Hematopoietic multipotent progenitor cell treated with erythropoietin and hydrocortisone succinate and interleukin-3 and kit ligand, for 8 days (in vitro differentiated cells): ENCODE measurements around the gene ATPAF2.

ENCODE experiments used
- DNase-seq: peaks from one replicate; pipeline ENCODE4 v3.0.0-alpha.2; 2015

Gene ATPAF2

GRCh38 chr17:17985153-17985552 is 53.8 kb downstream of the ATPAF2 start:
- DNase-seq: no peak

DNA sequence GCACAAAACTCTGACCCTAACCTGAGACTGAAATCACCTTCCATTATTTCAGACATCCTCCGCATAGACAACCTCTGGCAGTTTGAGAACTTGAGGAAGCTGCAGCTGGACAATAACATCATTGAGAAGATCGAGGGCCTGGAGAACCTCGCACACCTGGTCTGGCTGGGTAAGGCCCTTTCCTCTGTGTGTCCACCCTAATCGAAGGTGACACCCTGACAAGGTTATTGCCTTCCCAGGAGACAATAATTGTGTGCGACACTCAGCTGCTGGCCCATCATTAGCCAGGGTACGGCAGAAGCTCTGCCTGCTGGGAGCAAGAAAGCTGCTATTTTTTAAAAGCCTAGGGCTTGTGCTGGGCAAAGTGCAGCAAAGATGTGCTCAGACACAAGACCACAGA is 55.2 kb downstream of the ATPAF2 start:
- no peak for DNase-seq

DNA sequence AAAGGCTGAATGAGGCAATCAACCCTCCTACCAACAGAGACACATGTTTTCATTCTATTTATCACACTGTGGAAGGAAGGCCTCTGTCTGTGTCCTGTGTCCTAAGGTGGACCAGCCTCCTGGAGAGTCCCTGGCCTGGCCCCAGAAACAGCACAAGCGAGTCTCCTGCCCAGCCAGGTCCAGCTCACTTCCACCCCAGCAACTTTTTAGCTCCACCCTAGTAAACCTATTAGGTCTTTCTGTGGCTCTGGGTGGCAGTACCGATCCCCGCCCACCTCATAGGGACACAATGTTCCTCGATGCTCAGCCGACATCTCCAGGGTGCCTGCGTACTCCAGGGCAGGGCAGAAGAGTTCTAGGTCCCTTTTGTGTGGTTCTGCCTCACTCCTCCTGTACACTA is 55.6 kb downstream of the ATPAF2 start:
- DNase-seq: no peak

DNA sequence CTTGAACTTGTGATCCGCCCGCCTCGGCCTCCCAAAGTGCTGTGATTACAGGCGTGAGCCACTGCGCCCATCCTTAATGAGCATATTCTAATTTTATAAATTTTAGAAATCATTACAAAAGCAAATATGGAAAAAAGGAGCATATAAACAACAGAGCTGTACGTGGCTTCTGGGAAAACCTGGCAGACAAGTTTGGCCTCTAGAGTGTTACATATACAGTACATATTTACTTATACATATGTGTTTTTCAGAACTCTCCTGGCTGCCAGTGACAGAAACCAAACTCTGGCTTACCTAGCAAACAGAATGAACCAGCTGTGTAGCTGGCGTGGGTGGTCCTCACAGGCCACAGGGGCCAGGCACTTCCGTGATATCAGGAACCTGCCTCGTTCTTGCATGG is 56.2 kb downstream of the ATPAF2 start:
- DNase-seq: no peak

GRCh38 chr17:17981330-17981729 is 57.6 kb downstream of the ATPAF2 start:
- no peak for DNase-seq

GRCh38 chr17:17979778-17980177 is 59.2 kb downstream of the ATPAF2 start:
- DNase-seq: no peak

GRCh38 chr17:17978481-17979424 is 60.2 kb downstream of the ATPAF2 start:
- DNase-seq: no peak

DNA sequence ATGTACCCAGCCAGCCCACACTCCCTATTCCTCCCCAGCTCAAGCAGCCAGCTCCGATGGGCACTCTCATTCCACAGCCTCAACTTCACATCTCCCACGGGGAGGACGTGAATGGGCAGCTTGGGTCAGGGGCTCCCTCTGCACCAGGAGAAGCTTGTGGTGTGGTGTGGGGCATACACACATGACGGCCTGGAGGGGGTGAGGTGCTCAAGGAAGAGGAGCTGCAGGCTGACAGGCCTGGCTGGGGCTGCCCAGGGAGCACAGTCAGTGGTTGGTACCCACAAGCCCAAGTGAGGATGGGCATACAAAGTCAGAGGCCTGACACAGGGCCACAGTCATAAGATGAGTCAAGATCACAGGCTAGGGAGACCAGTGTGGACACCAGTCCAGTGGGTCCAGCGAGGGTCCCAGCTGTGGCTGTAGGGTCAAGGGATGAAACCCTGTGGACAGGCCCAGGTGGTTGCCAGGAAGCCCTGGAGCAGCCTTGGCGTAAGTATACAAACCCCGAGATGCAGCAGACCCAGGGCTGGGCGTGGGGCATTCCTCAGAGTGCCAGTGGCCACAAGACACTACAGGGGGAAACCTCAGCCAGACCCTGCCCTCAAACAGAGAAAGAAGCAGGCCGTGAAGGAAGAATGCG is 61.9 kb downstream of the ATPAF2 start:
- DNase-seq: no peak

GRCh38 chr17:17975436-17975835 is 63.5 kb downstream of the ATPAF2 start:
- DNase-seq: no peak

GRCh38 chr17:17972952-17973254 is 66.1 kb downstream of the ATPAF2 start:
- no peak for DNase-seq

GRCh38 chr17:17972126-17972951 is 66.6 kb downstream of the ATPAF2 start, which contains the start of the genes DRC3 and TOM1L2:
Gene DRC3, plus strand, starts transcription at chr17:17972862. Its CDS starts 4,737 bp downstream, at chr17:17977599.
Gene TOM1L2, minus strand, starts transcription at chr17:17972400. Its CDS starts 87 bp downstream, at chr17:17972313.
- DNase-seq: peak; percentile 100

GRCh38 chr17:17971431-17972125 is 67.4 kb downstream of the ATPAF2 start:
- DNase-seq: peak; percentile 10

GRCh38 chr17:17970699-17971430 is 68.1 kb downstream of the ATPAF2 start:
- peak; percentile 42 for DNase-seq
